Activated CD4-positive, alpha-beta memory T cell treated with anti-CD3 and anti-CD28 coated beads, Interleukin-2, amount 10 ng/mL, durations not matched to agents 7 days and 5 days (primary cell): ENCODE results near the gene PPDPF. TPM values are rescaled to one million over a fixed set of nuclear protein-coding genes. Genes with fewer than 3 reads are reported as not detected.

ENCODE experiments used
- CTCF ChIA-PET: fragments of 350-600 bp; sonication (Branson Sonifier 250); formaldehyde crosslinking; loops from one replicate; lab custom pipeline; 2021; ENCODE audit warnings: antibody characterized with exemption, inconsistent platforms; lab: Charles Lee
- POLR2A ChIA-PET: fragments of 350-600 bp; sonication (Branson Sonifier 250); formaldehyde crosslinking; loops from one replicate; lab custom pipeline; 2021; ENCODE audit warnings: antibody characterized with exemption; lab: Charles Lee
- DNase-seq: peaks from one replicate; pipeline ENCODE4 v3.0.0-alpha.2; 2020
- H3K27ac Mint-ChIP-seq: one replicate; pipeline ENCODE4 v1.8.0; 2021; ENCODE audit warnings: mild to moderate bottlenecking, mixed read lengths
- H3K27me3 Mint-ChIP-seq: one replicate; pipeline ENCODE4 v1.8.0; 2021; ENCODE audit warnings: mixed read lengths
- H3K36me3 Mint-ChIP-seq: one replicate; pipeline ENCODE4 v1.8.0; 2021; ENCODE audit warnings: low read depth, mixed read lengths
- H3K4me1 Mint-ChIP-seq: one replicate; pipeline ENCODE4 v1.8.0; 2021; ENCODE audit warnings: mixed read lengths
- H3K4me3 Mint-ChIP-seq: one replicate; pipeline ENCODE4 v1.8.0; 2021; ENCODE audit warnings: mild to moderate bottlenecking, mixed read lengths
- H3K9me3 Mint-ChIP-seq: one replicate; pipeline ENCODE4 v1.8.0; 2021; ENCODE audit warnings: mixed read lengths
- total RNA-seq, 2 experiments: library from RNA; stranded (reverse); gene quantifications; one replicate each; pipeline ENCODE4 v1.2.3, GENCODE V29; 2021

Gene PPDPF
- total RNA-seq, 2 experiments from 2014 or later = 228 to 232 TPM

DNA sequence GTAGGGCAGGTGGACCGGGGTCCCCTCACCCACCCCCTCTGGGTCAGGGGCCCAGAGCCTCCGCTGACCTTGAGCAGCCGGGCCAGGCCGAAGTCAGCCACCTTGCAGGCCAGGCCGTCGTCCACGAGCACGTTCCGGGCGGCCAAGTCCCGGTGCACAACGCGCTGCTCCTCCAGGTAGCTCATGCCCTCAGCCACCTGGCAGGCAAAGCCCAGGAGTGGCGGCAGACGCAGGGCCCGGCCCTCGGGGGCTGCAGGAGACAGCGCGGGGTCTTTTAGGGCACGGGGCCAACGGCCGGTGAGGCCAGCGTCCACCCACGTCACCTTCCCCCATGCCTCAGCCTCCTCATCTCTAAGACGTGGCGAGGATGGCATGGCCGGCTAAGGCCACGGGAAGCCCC is 20.8 kb downstream of the PPDPF start:
- no peak for DNase-seq
- Mint-ChIP-seq H3K4me1 (peaks cover 26% of the 10 kb centered on the region), H3K9me3 (no peaks in the 10 kb centered on the region), H3K36me3 (no peaks in the 10 kb centered on the region), H3K27me3 (peaks cover 12% of the 10 kb centered on the region), H3K4me3 (no peak overlapping the region), H3K27ac (no peak overlapping the region)
- CTCF ChIA-PET = no interaction called here
- POLR2A ChIA-PET = interaction anchor here (1.0 kb wide), 1 partner anchor 20 kb away, joined by 3 read pairs; no protein-coding TSS in a partner anchor

DNA sequence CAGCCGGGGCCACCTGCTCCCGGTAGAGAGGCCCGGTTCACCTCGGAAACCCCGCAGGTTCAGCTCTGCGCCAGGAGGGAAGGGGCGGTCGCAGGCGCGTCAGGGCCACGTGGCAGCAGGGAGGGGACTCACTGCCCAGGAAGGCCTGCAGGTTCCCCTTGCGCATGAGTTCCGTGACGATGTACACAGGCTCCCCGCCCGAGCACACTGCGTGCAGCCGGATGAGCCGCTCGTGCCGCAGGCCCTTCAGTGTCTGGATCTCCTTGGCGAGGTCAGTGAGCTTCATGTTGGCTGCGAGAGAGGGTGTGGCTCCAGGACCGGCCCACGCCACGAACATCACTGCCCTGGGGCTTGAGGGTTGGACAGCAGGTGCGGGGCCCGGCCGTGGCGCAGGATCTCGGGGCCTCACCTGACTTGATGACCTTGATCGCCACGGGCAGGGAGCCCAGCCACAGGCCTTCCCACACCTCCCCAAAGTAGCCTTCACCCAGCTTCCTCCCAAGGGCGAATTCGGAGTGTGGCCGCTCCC is 21.5 kb downstream of the PPDPF start:
- ChIA-PET CTCF (no interaction called here), POLR2A (interaction anchor here (1.0 kb wide), 1 partner anchor 21 kb away, joined by 3 read pairs; no protein-coding TSS in a partner anchor)
- Mint-ChIP-seq H3K4me1 (peaks cover 19% of the 10 kb centered on the region), H3K27me3 (peaks cover 16% of the 10 kb centered on the region), H3K36me3 (no peaks in the 10 kb centered on the region), H3K9me3 (no peaks in the 10 kb centered on the region), H3K27ac (no peak overlapping the region), H3K4me3 (no peak overlapping the region)
- no peak for DNase-seq

DNA sequence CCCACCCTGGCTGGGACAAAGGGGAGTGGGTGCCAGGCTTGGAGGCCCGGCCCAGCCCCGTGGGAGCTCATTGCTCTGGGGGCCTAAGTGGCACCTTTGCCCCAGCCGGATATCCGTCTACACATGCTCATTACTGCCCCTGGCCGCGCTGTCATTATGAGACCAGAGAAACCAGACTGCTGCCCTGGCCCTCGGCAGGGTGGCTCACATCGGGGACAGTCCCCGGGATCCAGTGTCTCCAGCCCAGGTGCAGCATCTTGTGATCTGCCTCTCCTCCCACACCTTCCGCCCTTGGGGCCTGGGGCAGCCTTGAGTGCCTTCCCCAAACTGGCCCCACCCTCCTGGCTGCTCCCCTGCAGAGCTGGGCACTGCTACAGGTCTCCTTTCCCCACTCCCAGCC is 22.1 kb downstream of the PPDPF start:
- H3K27ac Mint-ChIP-seq = no peak overlapping the region
- DNase-seq = no peak
- H3K9me3 Mint-ChIP-seq = no peaks in the 10 kb centered on the region
- H3K27me3 Mint-ChIP-seq = peaks cover 16% of the 10 kb centered on the region
- H3K36me3 Mint-ChIP-seq = no peaks in the 10 kb centered on the region
- ChIA-PET CTCF (no interaction called here), POLR2A (no interaction called here)
- H3K4me3 Mint-ChIP-seq = no peak overlapping the region
- H3K4me1 Mint-ChIP-seq = peaks cover 15% of the 10 kb centered on the region

DNA sequence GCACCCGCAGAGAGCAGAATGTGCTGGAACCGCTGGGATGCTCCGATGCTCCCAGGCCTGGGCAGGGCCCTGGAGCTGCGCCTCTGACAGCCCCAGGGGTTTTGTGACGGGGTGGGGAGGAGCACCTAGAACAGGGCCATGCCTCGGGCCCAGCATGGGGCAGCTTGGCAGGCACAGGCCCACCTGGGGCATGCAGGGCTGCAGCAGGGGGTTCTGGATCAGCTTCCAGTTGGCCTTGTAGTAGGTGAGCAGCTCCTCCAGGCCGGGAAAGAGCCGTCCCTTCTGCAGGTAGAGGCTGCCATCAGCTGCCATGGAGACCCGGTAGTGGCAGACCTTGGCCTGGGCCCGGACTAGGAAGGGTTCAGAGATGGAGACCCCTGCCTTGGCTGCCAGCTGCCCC is 22.6 kb downstream of the PPDPF start:
- Mint-ChIP-seq H3K4me3 (no peak overlapping the region), H3K9me3 (no peaks in the 10 kb centered on the region), H3K27me3 (peaks cover 19% of the 10 kb centered on the region), H3K27ac (no peak overlapping the region), H3K36me3 (no peaks in the 10 kb centered on the region), H3K4me1 (peaks cover 12% of the 10 kb centered on the region)
- DNase-seq = no peak
- CTCF ChIA-PET = no interaction called here
- POLR2A ChIA-PET = interaction anchor here (0.8 to 2.3 kb wide), 3 partner anchors 9 to 30 kb away, joined by 4 to 6 read pairs (median 6); partner anchors contain the start of genes HELZ2 and PPDPF

DNA sequence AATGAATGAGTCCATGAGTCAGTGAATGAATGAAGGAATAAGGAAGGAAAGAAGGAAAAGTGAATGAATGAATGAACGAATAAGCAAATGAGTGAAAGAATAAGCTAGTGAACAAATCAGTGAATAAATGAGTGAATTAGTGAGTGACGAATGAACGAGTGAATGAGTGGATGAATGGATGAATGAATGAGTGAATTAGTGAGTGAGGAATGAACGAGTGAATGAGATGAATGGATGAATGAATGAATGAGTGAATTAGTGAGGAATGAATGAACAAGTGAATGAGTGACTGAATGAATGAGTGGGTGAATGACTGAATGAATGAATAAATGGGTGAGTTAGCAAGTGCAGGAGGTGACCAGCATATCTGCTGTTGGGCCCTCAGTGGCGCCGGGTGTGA is 23.2 kb downstream of the PPDPF start:
- no peak for DNase-seq
- H3K4me3 Mint-ChIP-seq = no peak overlapping the region
- H3K9me3 Mint-ChIP-seq = no peaks in the 10 kb centered on the region
- no peaks in the 10 kb centered on the region for H3K36me3 Mint-ChIP-seq
- H3K4me1 Mint-ChIP-seq = peaks cover 7% of the 10 kb centered on the region
- ChIA-PET POLR2A (interaction anchor here (0.8 to 2.3 kb wide), 3 partner anchors 9 to 30 kb away, joined by 4 to 6 read pairs (median 6); partner anchors contain the start of genes HELZ2 and PPDPF), CTCF (no interaction called here)
- H3K27me3 Mint-ChIP-seq = peaks cover 22% of the 10 kb centered on the region
- H3K27ac Mint-ChIP-seq = no peak overlapping the region

DNA sequence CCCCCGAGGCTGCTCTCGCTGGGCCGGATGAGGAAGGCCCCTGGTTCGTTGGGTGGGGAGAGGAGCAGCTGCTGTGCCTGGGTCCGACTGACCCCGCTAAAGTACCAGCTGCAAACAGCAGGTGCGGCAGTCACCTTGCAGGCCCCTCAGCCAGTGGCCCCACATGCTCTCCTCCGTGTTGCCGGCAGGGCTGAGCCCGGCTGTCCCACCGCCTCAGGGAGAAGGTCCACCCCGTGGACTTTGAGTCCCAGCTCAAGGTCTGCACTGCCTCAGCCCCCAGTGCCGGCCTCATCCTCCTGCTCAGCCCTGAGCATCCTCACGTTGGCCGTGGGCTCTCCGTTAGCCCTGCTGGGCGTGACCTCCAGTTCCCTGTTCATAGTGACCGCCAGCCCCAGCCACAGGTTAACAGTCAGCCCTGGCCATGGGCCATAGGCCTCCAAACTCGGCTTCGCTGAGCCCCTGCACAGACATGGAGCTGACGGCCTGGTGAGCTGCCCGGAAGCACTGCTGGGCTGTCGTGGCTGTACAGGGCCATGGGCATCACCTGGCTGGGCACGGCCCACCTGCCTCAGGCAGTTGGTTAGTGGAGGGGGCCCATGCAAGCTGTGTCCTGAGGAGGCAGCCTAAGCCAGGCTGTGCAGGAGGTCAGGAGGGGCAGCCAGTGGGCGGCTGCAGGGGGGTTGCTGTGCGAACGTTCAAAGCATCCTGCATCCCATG is 23.8 kb downstream of the PPDPF start:
- no peak overlapping the region for H3K4me3 Mint-ChIP-seq
- DNase-seq = no peak
- CTCF ChIA-PET = no interaction called here
- no peak overlapping the region for H3K27ac Mint-ChIP-seq
- peaks cover 5% of the 10 kb centered on the region for H3K4me1 Mint-ChIP-seq
- no peaks in the 10 kb centered on the region for H3K36me3 Mint-ChIP-seq
- peaks cover 25% of the 10 kb centered on the region for H3K27me3 Mint-ChIP-seq
- no peaks in the 10 kb centered on the region for H3K9me3 Mint-ChIP-seq
- POLR2A ChIA-PET = interaction anchor here (0.8 to 2.3 kb wide), 4 partner anchors 8 to 29 kb away, joined by 3 to 6 read pairs (median 5); partner anchors contain the start of genes HELZ2 and PPDPF

DNA sequence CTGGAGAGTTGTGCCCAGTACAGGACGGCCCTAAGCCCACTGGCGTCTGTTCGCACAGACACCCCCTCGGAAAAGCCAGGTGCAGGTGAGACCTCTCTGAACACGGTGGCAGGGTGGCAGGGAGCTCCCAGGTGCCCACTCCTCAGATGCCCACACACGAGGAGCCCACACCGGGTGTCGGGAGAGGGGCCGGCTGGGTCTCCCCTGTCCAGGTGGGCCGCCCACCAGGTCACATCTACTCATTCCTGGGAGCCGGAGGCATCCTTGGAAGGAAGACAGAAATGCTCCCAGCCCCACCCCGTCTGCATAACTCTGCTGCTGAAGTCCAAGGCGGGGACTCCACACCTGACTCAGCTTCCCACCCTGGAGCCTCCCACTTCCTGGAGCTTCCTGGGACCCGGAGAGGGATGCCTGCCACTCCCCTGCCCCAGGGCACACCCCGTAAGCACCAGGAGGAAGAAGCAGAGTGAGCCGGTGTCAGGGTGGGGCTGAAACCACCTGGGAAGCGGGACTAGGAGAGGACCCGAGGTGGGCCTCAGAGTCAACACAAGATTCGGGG is 24.5 kb downstream of the PPDPF start:
- POLR2A ChIA-PET = interaction anchor here (1.2 to 2.3 kb wide), 4 partner anchors 7 to 29 kb away, joined by 3 to 6 read pairs (median 5); partner anchors contain the start of genes HELZ2, PPDPF and PTK6
- CTCF ChIA-PET = no interaction called here
- Mint-ChIP-seq H3K27ac (no peak overlapping the region), H3K36me3 (no peaks in the 10 kb centered on the region), H3K4me1 (peaks cover 5% of the 10 kb centered on the region), H3K9me3 (no peaks in the 10 kb centered on the region), H3K4me3 (no peak overlapping the region), H3K27me3 (peaks cover 31% of the 10 kb centered on the region)
- no peak for DNase-seq

DNA sequence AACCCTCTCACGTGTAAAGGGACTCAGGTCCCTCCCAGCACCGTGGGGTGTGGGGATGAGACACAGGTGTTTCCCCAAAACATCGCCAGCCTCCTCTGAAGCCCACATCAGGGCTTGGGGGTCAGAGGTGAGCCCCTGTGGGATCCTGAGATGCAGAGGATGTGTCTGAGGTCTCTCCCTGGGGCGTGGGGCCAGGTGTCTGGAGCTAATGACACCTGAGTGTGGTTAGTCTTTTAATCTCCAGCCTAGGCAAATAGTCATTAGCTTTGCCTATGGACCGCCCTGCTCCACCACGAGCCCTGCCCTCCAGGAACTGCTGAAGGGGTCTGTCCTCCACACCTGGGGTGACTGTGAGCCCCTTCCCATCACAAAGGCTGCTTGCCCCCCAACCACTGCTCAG is 25.2 kb downstream of the PPDPF start:
- H3K27me3 Mint-ChIP-seq = peaks cover 34% of the 10 kb centered on the region
- no peaks in the 10 kb centered on the region for H3K36me3 Mint-ChIP-seq
- H3K4me1 Mint-ChIP-seq = peaks cover 5% of the 10 kb centered on the region
- no peak for DNase-seq
- ChIA-PET POLR2A (interaction anchor here (1.3 kb wide), 1 partner anchor 8 kb away, joined by 4 read pairs; the partner anchor contains the start of gene PTK6), CTCF (no interaction called here)
- H3K27ac Mint-ChIP-seq = no peak overlapping the region
- H3K4me3 Mint-ChIP-seq = no peak overlapping the region
- H3K9me3 Mint-ChIP-seq = no peaks in the 10 kb centered on the region

DNA sequence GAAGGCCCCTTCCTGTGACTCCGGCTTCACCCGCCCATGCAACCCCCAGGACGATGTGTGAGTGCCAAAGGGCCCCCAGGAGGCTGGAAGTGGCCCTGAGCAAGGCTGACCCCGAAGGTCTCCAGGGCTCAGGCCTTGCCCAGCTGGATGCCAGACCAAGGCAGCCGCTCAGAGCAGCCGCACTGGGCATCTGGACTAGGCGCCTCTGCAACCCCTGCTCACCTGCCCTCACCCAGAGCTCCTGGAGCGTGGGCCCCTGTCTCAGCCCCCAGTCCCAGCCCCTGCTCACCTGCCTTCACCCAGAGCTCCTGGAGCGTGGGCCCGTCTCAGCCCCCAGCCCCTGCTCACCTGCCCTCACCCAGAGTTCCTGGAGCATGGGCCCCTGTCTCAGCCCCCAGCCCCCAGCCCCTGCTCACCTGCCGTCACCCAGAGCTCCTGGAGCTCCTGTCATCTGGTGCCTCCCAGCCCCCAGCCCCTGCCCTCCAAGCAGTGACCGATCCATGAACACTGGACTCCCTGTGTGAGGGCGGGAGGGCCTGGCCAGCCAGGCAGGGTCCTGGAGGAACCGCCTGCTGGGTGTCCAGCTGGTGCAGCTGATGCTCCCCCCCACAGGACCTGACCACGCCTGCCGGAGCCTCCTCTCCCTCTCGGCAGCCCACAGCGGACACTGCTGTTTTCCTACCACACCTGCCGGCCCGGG is 25.8 kb downstream of the PPDPF start:
- no peaks in the 10 kb centered on the region for H3K36me3 Mint-ChIP-seq
- ChIA-PET CTCF (no interaction called here), POLR2A (interaction anchor here (1.2 to 1.3 kb wide), 2 partner anchors 8 to 9 kb away, joined by 4 to 5 read pairs; partner anchors contain the start of gene PTK6)
- H3K4me3 Mint-ChIP-seq = no peak overlapping the region
- DNase-seq = no peak
- peaks cover 6% of the 10 kb centered on the region for H3K4me1 Mint-ChIP-seq
- peaks cover 37% of the 10 kb centered on the region for H3K27me3 Mint-ChIP-seq
- H3K9me3 Mint-ChIP-seq = no peaks in the 10 kb centered on the region
- H3K27ac Mint-ChIP-seq = no peak overlapping the region

DNA sequence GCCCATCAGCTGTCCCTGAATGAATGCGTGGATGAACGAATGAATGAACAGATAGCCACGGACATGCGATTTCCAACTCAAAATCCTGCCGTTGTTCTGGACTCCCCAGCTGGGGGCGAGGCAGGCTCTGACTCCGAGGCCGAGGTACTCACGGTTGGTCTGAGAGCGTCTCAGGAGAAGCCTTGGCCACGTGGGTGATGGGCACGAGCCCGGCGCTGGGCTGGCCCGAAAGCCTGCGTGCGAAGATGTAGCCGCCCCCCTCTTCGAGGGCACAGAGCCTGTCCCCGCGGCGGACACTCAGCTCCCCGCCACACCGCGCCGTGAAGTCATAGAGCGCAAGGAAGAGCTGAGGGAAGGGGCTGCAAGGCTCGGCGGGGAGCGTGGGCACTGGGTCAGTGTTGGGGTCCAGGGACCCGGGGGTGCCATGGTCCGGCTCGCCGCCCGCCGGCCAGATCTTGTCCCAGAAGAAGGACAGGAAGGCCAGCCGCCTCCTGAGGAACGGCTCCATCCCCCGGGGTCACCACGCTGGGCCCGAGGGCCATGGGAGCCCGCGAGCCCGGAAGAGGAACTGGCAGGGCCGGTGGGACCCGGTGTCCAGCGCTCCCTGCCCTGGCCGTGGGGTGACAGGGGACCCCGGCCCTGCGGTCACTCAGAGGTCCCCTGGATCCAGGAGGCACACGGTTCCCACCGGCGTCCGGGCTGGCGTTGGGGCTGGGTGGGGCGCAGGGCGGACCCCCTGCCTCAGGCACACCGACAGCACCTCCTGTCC is 26.6 kb downstream of the PPDPF start:
- no peaks in the 10 kb centered on the region for H3K9me3 Mint-ChIP-seq
- DNase-seq = no peak
- peaks cover 37% of the 10 kb centered on the region for H3K27me3 Mint-ChIP-seq
- peaks cover 8% of the 10 kb centered on the region for H3K4me1 Mint-ChIP-seq
- H3K27ac Mint-ChIP-seq = no peak overlapping the region
- H3K36me3 Mint-ChIP-seq = no peaks in the 10 kb centered on the region
- CTCF ChIA-PET = no interaction called here
- POLR2A ChIA-PET = interaction anchor here (1.2 kb wide), 1 partner anchor 9 kb away, joined by 5 read pairs; no protein-coding TSS in a partner anchor
- no peak overlapping the region for H3K4me3 Mint-ChIP-seq

DNA sequence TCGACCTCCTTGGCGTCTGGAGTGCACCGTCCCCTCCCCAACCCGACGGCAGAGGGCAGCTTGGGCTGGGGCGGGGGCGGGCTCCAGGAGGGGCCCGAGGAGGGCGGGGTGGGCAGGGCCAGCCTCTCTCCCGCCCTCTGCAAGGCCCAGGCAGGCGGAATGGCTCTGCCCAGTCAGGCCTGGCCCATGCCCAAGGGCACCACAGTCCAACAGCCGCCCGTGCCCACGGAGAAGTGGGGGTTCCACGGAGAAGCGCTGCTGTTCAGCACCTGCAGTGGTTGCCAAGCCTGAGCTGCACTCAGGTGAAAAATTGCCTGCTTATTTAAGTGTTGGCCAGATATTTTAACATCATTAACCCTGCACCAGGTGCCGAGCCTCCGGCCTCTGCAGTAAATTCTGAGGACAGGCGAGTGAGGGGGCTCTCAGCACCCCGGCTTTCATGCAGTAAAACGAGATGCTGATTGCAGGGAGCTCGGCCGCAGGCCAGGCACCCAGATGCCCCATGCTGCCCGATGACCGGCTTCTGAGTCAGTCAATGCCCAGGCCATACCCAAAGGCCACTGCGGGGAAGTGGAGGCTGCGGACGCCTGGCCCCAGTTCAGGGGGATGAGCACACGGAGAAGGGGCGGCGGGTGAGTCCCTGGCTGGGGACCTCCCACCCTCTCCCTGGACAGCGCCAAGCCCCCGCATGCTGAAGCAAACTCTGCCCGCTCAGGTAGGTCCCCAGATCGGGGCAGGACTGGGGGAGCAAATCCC is 27.3 kb downstream of the PPDPF start, which contains the start of gene SRMS:
Gene SRMS (minus strand): TSS at position 25 of the 756 bp plus-strand sequence. CDS start 286 bp downstream, outside the sequence.
- H3K27ac Mint-ChIP-seq = no peak within 1 kb of the TSS
- H3K9me3 Mint-ChIP-seq = no peaks in the 10 kb centered on the region
- CTCF ChIA-PET = no interaction called here
- no peaks in the 10 kb centered on the region for H3K36me3 Mint-ChIP-seq
- DNase-seq = no peak
- H3K27me3 Mint-ChIP-seq = peaks cover 40% of the 10 kb centered on the region
- H3K4me1 Mint-ChIP-seq = peaks cover 14% of the 10 kb centered on the region
- POLR2A ChIA-PET = interaction anchor here (1.2 kb wide), 1 partner anchor 10 kb away, joined by 5 read pairs; no protein-coding TSS in a partner anchor
- H3K4me3 Mint-ChIP-seq = no peak within 1 kb of the TSS
